GM19193 (cell line): ENCODE measurements around the gene SLC44A3.

Experiments
- POLR2A ChIP-seq: IDR thresholded peaks from 4 replicates; pipeline ENCODE4 v1.6.1; 2011; ENCODE audit not compliant: insufficient read depth, insufficient read length; ENCODE audit errors: extremely low read depth

SLC44A3 gene

DNA sequence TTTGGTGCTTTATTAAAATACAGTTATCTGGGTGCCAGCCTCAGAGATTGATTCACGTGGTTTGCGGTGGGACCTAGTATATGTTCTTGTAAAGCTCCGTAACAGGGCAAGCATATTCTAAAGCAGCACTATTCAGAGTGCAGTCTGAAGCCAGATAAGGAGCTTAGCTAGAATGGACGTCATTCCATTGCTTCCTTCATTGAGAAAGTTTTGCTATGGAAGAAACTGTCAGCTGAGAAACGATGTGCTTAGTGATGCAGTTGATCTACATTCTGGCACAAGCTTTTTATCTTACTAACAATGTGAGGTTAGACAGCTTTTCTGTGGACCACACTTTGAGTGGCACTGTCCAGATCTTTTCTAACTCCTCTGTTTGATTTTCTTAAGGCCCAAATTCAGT, 26.2 kb downstream of the SLC44A3 start:
- no peak for TF ChIP-seq POLR2A

DNA sequence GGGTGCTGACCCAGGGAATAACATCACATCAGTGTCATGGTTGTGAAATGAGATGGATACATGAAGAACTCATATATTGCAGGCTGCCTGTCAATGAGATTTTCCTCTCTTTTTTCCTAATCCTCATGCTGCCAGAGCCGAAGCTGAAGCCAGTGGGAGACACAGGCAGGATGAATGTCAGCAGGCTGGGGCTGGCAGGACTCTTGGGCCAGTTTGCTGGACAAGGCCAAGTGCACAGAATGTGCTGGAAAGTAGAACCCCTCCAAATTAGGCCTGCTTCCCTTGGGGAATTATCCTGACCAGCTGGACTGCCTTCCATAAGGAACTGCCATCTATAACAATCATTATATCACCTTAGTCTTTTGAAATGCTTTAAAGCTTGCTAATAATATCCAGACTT, 31.4 kb downstream of the SLC44A3 start:
- no peak for TF ChIP-seq POLR2A

DNA sequence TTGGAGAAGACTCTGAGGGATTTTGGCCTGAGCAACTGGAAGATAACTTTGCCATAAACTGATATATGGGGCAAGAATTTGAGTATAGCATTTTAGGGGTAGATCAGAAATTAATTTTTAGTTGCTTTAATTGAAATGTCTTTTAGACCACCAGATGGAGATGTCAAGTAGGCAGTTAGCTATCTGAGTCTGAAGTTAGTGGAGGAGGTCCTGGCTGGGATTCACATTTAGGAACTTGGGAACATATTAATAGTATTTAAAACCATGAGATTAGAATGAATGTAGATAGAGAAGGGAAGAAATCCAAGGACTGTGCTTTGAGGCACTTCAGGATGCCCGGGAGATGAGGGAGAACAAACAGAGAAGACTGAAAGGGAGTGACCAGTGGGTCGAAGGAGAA, 32.6 kb downstream of the SLC44A3 start:
- TF ChIP-seq POLR2A: no peak

- no peak for TF ChIP-seq POLR2A
These were observed 34.5 kb downstream of the SLC44A3 start for GRCh38 chr1:94854458-94855306.

- TF ChIP-seq POLR2A: no peak
These were observed 35.1 kb downstream of the SLC44A3 start for GRCh38 chr1:94855307-94855700.

DNA sequence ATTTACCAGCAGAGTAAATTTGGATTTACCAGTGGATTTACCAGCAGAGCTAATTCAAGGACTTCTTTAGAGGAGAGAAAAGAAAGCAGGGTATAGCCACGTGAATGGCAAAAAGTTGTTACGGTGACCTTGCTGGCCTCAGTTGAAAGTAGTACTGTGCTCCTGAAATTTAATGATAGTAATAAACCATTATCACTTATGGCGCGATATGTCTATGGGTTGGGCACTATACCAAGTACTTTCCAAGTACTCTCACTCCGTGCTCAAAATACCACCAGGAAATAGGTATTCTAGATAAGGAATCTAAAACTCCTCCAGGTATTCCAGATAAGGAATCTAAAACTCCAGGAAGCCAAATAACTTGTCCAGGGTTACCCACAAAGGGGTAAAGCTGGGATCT, 35.8 kb downstream of the SLC44A3 start:
- TF ChIP-seq POLR2A: no peak

GRCh38 chr1:94856868-94857267, 36.7 kb downstream of the SLC44A3 start:
- no peak for TF ChIP-seq POLR2A

DNA sequence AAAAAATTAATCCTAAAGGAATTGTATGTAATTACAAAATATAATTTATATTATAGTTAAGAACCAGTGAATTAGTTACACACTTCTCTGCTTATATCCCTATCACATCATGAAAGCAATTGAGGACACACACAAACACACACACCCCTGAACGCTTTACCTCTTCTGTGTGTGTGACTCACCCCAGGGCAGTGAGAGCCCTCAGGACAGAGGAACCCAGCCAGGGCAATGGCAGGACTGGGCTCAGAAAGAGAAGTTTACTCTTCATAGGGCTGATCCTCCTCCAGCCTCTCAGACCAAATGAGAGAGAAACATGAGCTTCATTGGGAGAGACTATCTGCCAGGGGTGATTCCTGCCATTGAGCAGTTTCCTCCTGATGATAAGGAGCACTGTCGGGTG, 38.1 kb downstream of the SLC44A3 start:
- no peak for TF ChIP-seq POLR2A

DNA sequence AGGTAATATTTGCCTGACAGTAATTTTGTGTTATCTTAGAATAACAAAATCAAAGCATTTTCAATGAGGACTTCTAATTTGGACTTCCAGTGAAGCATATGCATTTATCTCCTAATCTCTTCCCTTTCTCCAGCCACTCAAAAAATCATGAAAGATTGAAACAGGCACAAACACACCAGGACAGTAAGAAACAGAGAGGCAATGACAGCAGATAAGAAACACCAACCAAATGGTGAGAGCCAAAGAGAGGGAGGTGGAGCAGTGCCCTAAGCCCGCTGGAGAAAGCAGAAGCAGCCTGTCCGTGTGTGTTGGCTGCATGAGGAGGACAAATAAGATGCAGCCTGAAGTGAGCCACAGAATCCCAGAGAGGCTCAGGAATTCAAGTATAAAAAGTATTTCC, 39.0 kb downstream of the SLC44A3 start:
- TF ChIP-seq POLR2A: no peak

DNA sequence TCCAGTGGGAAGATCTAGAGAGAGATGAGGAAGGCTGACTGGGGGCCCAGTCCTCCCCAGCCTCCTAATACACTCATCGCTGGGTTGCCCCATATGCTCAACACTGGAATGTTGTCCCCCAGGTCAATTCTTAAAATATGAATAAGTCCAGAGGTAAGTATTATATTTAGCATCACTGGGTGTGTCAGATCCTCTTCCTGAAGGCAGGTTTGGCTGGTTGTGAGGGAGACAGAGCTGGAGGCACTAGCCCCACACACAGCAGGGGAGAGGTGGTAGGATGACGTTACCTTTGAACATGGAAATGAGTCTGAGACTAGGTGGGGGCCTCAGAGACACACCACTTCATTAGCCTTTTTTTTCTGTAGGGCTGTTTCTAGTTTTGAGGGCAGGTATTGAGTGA, 42.6 kb downstream of the SLC44A3 start:
- no peak for TF ChIP-seq POLR2A

DNA sequence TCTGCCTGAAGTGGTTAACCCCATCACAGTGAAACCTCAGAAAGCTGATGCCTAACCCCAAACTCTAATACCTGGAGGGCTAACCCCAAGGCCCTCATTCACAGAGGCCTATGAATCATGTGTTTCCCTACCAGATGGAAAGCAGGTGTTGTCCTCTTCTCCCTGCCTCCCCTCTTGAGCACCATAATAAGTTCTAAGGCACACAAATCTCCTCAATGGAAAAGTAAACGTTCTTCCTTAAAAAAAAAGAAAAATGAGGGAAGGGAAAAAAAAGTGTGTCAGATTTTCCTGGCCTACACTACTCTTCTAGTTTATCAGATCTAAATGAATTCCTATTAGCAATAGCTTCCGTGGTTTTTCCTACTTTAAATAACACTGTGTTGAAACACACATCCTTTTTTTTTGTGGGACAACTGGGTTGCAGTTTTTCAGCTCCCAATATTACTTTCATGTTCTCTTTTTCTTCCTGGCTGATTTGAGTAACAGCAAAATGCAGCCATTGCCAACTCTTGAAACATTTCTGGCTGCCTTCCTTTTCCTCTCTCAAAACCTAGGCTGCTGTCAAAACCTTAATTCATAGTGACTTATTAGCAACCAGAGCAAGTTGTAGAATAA, 43.2 kb downstream of the SLC44A3 start:
- no peak for TF ChIP-seq POLR2A

- TF ChIP-seq POLR2A: no peak
These were observed 43.8 kb downstream of the SLC44A3 start for GRCh38 chr1:94863919-94864318.

DNA sequence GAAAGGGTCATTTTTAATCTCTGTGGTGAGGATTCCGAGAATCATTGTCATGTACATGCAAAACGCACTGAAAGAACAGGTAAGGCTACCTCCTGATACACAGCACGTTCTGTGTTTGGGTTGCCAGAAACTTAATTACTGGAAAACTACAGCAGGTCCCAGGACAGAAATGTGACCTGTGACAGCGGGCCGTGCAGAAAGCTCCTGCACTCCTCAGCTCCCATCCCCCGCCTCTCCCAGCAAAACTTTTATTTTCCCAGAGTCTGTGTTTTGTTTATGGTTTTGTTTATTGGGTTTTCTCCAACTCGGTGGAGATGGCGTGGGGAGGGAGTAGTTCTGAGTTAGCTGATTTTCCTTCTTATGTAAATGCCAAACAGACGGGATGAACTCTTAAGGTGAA, 44.7 kb downstream of the SLC44A3 start:
- no peak for TF ChIP-seq POLR2A

DNA sequence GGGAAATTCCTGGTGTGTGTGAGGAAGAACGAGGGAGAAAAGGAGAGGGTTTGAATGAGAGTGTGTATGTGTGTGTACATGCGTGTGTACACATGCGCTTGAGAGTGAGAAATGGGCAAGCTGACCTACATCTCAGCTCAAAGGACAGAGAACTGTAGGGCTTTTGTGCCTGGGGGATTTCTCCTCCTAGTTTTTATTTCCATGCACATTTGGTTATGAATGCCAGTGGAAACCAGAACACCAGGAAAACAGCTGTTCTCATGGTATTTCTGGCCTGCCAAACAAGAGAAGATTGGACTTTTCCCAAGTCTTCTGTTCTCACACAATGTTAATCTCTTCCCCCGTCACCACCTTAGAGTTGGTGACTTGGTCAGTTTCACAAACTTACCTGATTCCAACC, 45.2 kb downstream of the SLC44A3 start:
- TF ChIP-seq POLR2A: no peak

- no peak for TF ChIP-seq POLR2A
These were observed 46.1 kb downstream of the SLC44A3 start for GRCh38 chr1:94866164-94866807.

- no peak for TF ChIP-seq POLR2A
These were observed 50.9 kb downstream of the SLC44A3 start for GRCh38 chr1:94871031-94871430.

DNA sequence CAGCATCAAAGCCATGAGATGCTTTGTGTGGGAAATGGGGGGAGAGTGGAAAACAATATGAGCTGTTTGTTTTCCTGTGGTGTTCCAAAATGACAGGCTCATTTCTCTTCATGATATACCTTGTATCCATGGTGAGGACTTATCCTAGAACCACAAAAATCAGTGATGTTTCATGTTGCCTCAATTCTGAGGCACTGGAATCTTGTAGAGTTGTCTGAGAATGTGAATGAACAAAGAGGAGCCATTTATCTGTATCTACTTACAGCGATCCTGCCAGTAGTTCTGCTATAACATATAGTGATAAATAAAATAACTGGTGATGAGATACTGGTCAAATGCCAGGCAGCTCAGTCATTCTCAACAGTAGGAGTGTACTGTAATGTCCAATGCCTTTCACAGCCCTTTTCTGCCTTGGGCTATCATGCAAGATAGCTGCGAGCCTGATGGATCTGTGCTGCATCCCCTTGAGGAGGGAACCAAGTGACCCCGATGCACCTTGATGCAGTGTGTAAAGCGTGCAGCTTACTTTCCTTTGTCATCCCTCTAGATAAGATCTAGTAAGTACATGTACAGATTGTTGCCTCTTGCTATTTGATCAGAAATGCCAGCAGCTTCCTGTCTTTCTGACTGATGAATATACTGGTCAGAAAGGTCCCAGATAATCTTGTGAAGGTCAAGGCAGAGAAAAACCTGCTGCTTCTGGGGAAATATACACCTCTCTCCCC, 52.8 kb downstream of the SLC44A3 start:
- TF ChIP-seq POLR2A: no peak
